Measurements from ENCODE around the gene CDK10.

CDK10 gene

GRCh38 chr16:89686520-89687091 is at the start of gene CDK10:
CDK10 (plus strand) TSS chr16:89686689; CDS start chr16:89686711, 22 bp downstream.
- in situ Hi-C loops (cut with MboI; ENCODE audit: low pct_unique_long_range_greater_than_20kb, low sequenced_read_pairs): no loop called here
- peak; percentile 94 for DNase-seq

GRCh38 chr16:89637379-89637778 is 49.1 kb upstream of the CDK10 start:
- in situ Hi-C loops (cut with MboI; ENCODE audit: low pct_unique_long_range_greater_than_20kb, low sequenced_read_pairs): no loop called here
- DNase-seq: no peak

- no peak for DNase-seq
- in situ Hi-C loops (cut with MboI; ENCODE audit: low pct_unique_long_range_greater_than_20kb, low sequenced_read_pairs): no loop called here
Measured at GRCh38 chr16:89638455-89638854, 48.0 kb upstream of the CDK10 start.

GRCh38 chr16:89639385-89639784 is 47.1 kb upstream of the CDK10 start:
- in situ Hi-C loops (cut with MboI; ENCODE audit: low pct_unique_long_range_greater_than_20kb, low sequenced_read_pairs): no loop called here

GRCh38 chr16:89641458-89642119 is 44.9 kb upstream of the CDK10 start:
- in situ Hi-C loops (cut with MboI; ENCODE audit: low pct_unique_long_range_greater_than_20kb, low sequenced_read_pairs): no loop called here
- DNase-seq: no peak

More at GRCh38 chr16:89639385-89639784, 47.1 kb upstream of the CDK10 start:
- no peak for DNase-seq

GRCh38 chr16:89642574-89642973 is 43.9 kb upstream of the CDK10 start:
- DNase-seq: no peak
- in situ Hi-C loops (cut with MboI; ENCODE audit: low pct_unique_long_range_greater_than_20kb, low sequenced_read_pairs): no loop called here

- in situ Hi-C loops (cut with MboI; ENCODE audit: low pct_unique_long_range_greater_than_20kb, low sequenced_read_pairs): no loop called here
- no peak for DNase-seq
Measured at GRCh38 chr16:89643769-89644300, 42.7 kb upstream of the CDK10 start.

- in situ Hi-C loops (cut with MboI; ENCODE audit: low pct_unique_long_range_greater_than_20kb, low sequenced_read_pairs): no loop called here
- DNase-seq: no peak
Measured at GRCh38 chr16:89645122-89645521, 41.4 kb upstream of the CDK10 start.

- no peak for DNase-seq
- in situ Hi-C loops (cut with MboI; ENCODE audit: low pct_unique_long_range_greater_than_20kb, low sequenced_read_pairs): no loop called here
Measured at GRCh38 chr16:89646270-89646669, 40.2 kb upstream of the CDK10 start.

- in situ Hi-C loops (cut with MboI; ENCODE audit: low pct_unique_long_range_greater_than_20kb, low sequenced_read_pairs): no loop called here
- DNase-seq: no peak
Measured at GRCh38 chr16:89646906-89647305, 39.6 kb upstream of the CDK10 start.

GRCh38 chr16:89651584-89651983 is 34.9 kb upstream of the CDK10 start:
- in situ Hi-C loops (cut with MboI; ENCODE audit: low pct_unique_long_range_greater_than_20kb, low sequenced_read_pairs): no loop called here
- no peak for DNase-seq

- no peak for DNase-seq
- in situ Hi-C loops (cut with MboI; ENCODE audit: low pct_unique_long_range_greater_than_20kb, low sequenced_read_pairs): no loop called here
Measured at GRCh38 chr16:89653656-89654295, 32.7 kb upstream of the CDK10 start.

GRCh38 chr16:89655062-89655643 is 31.3 kb upstream of the CDK10 start:
- DNase-seq: no peak
- in situ Hi-C loops (cut with MboI; ENCODE audit: low pct_unique_long_range_greater_than_20kb, low sequenced_read_pairs): no loop called here

GRCh38 chr16:89656435-89657121 is 29.9 kb upstream of the CDK10 start:
- in situ Hi-C loops (cut with MboI; ENCODE audit: low pct_unique_long_range_greater_than_20kb, low sequenced_read_pairs): no loop called here
- no peak for DNase-seq

GRCh38 chr16:89657442-89658220 is 28.9 kb upstream of the CDK10 start, which contains the start of the genes CHMP1A and SPATA33:
CHMP1A (minus strand) TSS chr16:89657708; CDS start chr16:89657588, 120 bp downstream.
SPATA33 (plus strand) TSS chr16:89657836; CDS start chr16:89657912, 76 bp downstream.
- peak; percentile 91 for DNase-seq
- in situ Hi-C loops (cut with MboI; ENCODE audit: low pct_unique_long_range_greater_than_20kb, low sequenced_read_pairs): no loop called here

- DNase-seq: no peak
- in situ Hi-C loops (cut with MboI; ENCODE audit: low pct_unique_long_range_greater_than_20kb, low sequenced_read_pairs): no loop called here
Measured at GRCh38 chr16:89658221-89658879, 28.1 kb upstream of the CDK10 start.

GRCh38 chr16:89660146-89660545 is 26.3 kb upstream of the CDK10 start:
- in situ Hi-C loops (cut with MboI; ENCODE audit: low pct_unique_long_range_greater_than_20kb, low sequenced_read_pairs): no loop called here
- DNase-seq: no peak

- DNase-seq: no peak
- in situ Hi-C loops (cut with MboI; ENCODE audit: low pct_unique_long_range_greater_than_20kb, low sequenced_read_pairs): no loop called here
Measured at GRCh38 chr16:89661215-89661614, 25.3 kb upstream of the CDK10 start.

All from KBM-7 (cell line).